AG08396 (cell line): Measurements from ENCODE around the gene SEC31A.

Source experiments
- DNase-seq: peaks from one replicate; pipeline ENCODE4 v3.0.0; 2012; ENCODE audit warnings: low spot score, mixed read lengths

Gene SEC31A

GRCh38 chr4:82790060-82790660, 100.8 kb downstream of the SEC31A start:
- no peak for DNase-seq

GRCh38 chr4:82789025-82789776, 101.8 kb downstream of the SEC31A start:
- DNase-seq, result no peak

- no peak for DNase-seq
Measured at GRCh38 chr4:82787342-82787741, 103.6 kb downstream of the SEC31A start.

GRCh38 chr4:82786828-82787227, 104.1 kb downstream of the SEC31A start:
- DNase-seq, result no peak

DNA sequence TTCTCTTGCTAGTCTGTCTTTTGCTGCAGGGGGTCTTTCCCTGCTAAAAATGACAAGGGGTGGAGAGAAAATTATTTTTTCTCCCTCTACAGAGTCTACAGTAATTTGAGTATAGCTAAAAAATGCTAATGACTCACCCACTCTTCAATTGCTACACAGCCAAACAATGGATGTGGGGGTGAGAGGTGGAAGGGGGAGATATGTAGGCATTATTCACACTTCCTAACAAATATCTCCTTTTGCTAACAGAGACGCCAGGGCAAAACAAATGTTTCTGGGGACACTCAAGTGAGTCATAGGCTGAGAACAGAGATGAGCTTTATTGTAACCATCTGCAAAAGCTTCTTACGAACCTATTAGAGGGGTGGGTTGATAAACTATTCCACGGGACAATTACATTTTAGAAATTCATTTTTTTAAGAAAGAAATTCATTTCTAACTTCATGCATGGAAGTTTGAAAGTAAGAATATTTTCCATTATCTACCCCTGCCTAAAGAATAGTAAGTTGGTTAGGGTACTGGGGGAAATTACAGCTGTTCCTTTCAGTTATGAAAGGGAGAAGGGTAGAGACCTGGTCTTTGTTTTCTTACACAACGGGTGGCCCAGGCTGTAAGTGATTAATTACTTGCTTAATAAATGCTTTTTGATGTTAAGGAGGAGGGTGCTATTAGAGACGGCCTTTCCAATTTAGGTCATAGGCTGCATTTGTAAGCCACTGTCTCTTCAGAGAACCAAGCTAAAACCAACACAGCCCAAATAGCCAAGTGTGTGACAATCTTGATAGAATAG, 105.1 kb downstream of the SEC31A start:
- peak; percentile 33 for DNase-seq

DNA sequence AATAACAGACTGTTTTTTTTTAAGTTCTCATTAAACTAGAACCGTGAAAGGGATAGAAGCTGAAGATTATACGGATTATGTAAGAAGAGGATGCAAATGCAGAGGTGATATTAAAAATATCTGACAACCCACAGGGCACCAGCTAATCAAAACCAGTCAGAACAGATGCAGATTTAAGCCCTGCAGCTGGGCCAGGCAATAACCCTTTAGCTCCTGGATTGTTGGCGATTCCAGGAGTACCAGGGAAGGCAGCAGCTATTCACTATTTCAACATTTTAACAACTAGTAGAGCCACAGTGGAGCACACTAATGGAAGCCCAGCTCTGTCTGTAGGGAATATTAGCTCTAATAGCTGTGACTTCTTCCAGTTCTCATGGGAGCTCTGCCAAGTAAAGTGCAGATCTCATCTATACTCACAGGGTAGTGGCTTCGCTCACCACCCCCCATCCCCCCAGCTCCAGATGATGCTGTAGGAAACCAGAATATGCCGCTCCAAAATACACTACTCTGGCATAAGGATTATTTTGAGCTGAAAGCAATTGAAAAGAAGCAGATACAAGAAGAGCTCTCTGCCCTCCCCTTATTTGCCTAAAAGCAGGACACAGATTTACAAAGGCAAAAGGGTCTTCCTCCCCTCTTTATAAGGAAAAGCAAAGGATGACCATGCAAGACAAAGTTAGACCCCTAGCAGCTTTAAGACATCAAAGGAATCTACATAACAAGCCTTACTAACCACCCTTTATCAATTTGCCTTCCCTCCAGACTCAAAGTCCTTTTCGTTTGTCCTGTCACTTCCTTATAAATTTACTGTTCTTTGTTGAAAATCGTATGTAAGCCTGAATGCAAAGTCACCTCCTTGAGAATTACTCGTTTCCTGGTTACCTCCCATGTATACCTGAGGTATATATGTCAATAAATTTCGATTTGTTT, 106.0 kb downstream of the SEC31A start:
- no peak for DNase-seq

- no peak for DNase-seq
Measured at GRCh38 chr4:82782626-82783345, 108.2 kb downstream of the SEC31A start.

GRCh38 chr4:82780752-82781231, 110.2 kb downstream of the SEC31A start:
- no peak for DNase-seq

DNA sequence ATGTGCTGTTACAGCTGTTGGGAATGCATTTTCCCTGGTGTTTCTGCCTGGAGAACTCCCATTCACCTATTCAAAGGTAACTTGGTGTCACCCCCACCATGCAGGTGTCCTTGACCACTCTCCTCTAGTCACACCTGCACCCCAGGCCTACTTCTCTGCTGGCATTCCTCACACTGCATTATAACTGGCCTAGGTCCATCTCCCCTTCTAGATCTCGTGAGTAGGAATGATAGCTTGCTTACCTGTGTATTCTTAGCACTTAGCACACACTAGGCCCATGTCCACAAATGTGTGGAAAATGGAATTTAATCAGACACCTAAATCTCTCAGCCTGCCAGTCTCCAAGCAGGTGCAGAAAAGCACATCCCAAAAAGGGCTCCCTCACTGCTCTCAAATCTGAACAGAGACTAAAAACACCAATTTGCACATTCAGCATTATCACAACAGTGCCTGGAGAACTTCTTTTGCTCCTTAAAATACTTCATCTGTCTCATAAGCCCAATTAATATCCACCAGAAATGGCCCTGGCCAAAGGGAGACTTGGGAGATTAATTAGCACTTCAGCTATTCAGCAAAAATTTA, 110.7 kb downstream of the SEC31A start:
- DNase-seq, result no peak

GRCh38 chr4:82779032-82779431, 111.9 kb downstream of the SEC31A start:
- DNase-seq, result no peak

- no peak for DNase-seq
Measured at GRCh38 chr4:82777857-82778525, 113.0 kb downstream of the SEC31A start.

DNA sequence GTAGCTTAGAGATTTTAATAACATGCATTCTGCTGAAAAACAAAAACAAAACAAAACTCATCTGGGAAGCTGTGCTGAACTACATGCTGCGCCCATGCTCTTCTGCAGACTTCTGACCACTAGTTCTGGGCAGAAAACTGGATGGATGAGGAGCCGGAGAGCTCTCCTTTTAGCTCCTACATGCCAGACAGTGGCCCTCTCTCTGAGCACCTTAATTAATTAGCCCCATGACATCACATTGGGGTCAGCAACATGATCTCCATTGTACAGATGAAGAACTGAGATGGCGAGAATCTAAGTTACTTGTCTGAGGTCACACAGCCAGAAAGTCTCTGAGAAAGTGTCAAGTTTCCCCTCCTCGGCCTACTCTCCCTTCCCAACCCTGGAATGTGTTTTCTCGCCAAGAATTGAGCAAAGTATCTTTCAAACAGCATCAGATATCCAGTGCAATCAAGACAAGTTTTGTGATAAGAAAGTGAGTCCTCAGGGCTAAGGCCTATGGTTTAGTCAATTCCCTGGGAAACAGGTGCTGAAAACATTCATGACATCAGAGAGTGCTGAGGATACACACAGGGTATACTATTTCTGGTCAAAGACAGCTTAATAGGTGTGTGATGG, 113.9 kb downstream of the SEC31A start:
- DNase-seq, result no peak

- no peak for DNase-seq
Measured at GRCh38 chr4:82775243-82775642, 115.7 kb downstream of the SEC31A start.

- no peak for DNase-seq
Measured at GRCh38 chr4:82774711-82775171, 116.2 kb downstream of the SEC31A start.

GRCh38 chr4:82773057-82773456, 117.9 kb downstream of the SEC31A start:
- no peak for DNase-seq

DNA sequence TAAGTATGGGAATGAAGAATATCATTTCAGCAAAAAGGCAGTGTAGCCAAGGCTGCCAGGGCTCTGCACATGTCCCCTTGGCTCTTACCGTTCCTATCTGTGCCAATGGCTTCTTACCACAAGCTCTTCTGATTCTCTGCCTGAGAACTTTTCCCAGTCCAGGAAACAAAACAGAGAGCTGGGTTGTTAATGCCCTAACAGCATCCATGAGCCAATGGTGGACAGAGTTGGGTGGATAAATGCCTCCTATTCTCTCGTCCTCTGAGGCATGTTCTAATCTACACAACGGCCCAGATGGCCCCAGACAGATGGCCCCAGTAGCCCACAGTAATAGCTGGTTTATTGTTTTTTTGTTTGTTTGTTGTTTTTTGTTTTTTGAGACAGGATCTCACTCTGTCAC, 120.3 kb downstream of the SEC31A start:
- no peak for DNase-seq
